ENCODE results near the gene NMBR. TPM values are rescaled to one million over a fixed set of nuclear protein-coding genes. Genes with fewer than 3 reads are reported as not detected.

NMBR gene
- total and polyA plus RNA-seq, 2 donors (not counting 1 experiment from before 2014, with no cell fraction given): 0.09 TPM; not detected in 1

DNA sequence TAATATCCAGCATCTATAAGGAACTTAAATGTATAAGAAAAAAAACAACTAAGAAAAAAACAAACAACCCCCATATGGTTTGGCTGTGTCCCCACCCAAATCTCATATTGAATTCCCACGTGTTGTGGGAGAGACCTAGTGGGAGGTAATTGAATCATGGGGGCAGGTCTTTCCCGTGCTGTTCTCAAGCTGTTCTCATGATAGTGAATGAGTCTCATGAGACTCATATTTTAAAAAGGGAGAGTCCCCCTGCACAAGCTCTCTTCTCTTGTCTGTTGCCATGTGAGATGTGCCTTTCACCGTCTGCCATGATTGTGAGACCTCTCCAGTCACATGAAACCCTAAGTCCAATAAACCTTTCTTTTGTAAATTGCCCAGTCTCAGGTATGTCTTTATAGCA lies 119.8 kb downstream of the NMBR start:
- Histone ChIP-seq H4K20me1 (ENCODE audit: control insufficient read depth, insufficient read depth, low read length, poor library complexity, severe bottlenecking) (no peaks in the 10 kb centered on the region), H3K9me3 (ENCODE audit: control extremely low read depth in 1 of 3, control insufficient read depth in 2 of 3, insufficient read depth in 1 of 3, low read length in 2 of 3) (peaks cover 0 to 3% (median 0%) of the 10 kb centered on the region in 3 donors), H3K79me2 (ENCODE audit: control insufficient read depth, insufficient read depth, low read length) (no peaks in the 10 kb centered on the region), H3K4me2 (replicated peaks; ENCODE audit: low read depth, low read length, poor library complexity, severe bottlenecking) (no peak overlapping the region), H2AFZ (ENCODE audit: insufficient read depth, low read depth, low read length, poor library complexity, severe bottlenecking) (no peak overlapping the region), H3K4me3 (ENCODE audit: control extremely low read depth in 1 of 5, extremely low read depth in 1 of 5, insufficient read depth in 1 of 5, low read depth in 2 of 5, low read length in 4 of 5) (no peak overlapping the region), H3K4me1 (ENCODE audit: control insufficient read depth in 2 of 2, insufficient read depth in 2 of 2, low read length in 2 of 2) (no peaks in the 10 kb centered on the region), H3K27ac (ENCODE audit: low read length in 2 of 2) (no peak overlapping the region), H3K9ac (ENCODE audit: low read length) (no peak overlapping the region), H3K36me3 (replicated peaks in 1 of 2; ENCODE audit: control extremely low read depth in 1 of 2, control insufficient read depth in 1 of 2, extremely low read depth in 1 of 2, insufficient read depth in 2 of 2, low read length in 1 of 2) (no peaks in the 10 kb centered on the region), H3K27me3 (replicated peaks in 1 of 4; ENCODE audit: control extremely low read depth in 1 of 4, control insufficient read depth in 3 of 4, insufficient read depth in 4 of 4, low read length in 3 of 4) (no peaks in the 10 kb centered on the region)
- no CpG with 5 or more reads among the region's 3 CpGs for WGBS (ENCODE audit: insufficient coverage)
- H3K27ac Mint-ChIP-seq: no peak overlapping the region
- ATAC-seq (ENCODE audit: low read depth) (no peak), DNase-seq (no peak)
- intact Hi-C loops (cut with micrococcal nuclease): no loop called here
- ChIA-PET POLR2A (no interaction called here), CTCF (no interaction called here)
- H3K27me3 Mint-ChIP-seq: no peaks in the 10 kb centered on the region
- H3K4me3 Mint-ChIP-seq: no peak overlapping the region
- H3K4me1 Mint-ChIP-seq: no peaks in the 10 kb centered on the region
- peaks cover 10% of the 10 kb centered on the region for H3K9me3 Mint-ChIP-seq (ENCODE audit: insufficient read depth)
- TF ChIP-seq, protein P1, sequence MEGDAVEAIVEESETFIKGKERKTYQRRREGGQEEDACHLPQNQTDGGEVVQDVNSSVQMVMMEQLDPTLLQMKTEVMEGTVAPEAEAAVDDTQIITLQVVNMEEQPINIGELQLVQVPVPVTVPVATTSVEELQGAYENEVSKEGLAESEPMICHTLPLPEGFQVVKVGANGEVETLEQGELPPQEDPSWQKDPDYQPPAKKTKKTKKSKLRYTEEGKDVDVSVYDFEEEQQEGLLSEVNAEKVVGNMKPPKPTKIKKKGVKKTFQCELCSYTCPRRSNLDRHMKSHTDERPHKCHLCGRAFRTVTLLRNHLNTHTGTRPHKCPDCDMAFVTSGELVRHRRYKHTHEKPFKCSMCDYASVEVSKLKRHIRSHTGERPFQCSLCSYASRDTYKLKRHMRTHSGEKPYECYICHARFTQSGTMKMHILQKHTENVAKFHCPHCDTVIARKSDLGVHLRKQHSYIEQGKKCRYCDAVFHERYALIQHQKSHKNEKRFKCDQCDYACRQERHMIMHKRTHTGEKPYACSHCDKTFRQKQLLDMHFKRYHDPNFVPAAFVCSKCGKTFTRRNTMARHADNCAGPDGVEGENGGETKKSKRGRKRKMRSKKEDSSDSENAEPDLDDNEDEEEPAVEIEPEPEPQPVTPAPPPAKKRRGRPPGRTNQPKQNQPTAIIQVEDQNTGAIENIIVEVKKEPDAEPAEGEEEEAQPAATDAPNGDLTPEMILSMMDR (IDR thresholded peaks at IDR 0.05): no peak
- no peak for TF ChIP-seq EZH2 (IDR thresholded peaks at IDR 0.05; ENCODE audit: borderline replicate concordance, insufficient read depth, low read depth, low read length, poor library complexity, severe bottlenecking)

DNA sequence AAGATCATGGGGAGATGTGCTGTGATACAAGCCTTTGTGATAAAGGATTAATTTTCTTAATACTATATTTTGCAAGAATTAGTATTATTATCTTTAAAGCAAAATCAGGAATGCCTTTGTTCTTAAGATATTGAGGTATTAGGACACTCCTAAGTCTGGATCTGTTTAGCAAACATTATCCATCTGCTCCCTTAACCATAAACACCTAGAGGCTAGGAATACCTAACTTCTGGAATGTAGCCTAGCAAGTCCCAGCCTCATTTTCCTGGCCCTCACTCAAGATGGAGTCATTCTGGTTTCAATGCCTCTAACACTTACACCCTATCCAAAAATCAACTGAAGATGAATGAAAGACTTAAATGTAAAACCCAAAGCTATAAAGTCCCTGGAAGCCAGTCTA lies 120.5 kb downstream of the NMBR start:
- H3K4me2 ChIP-seq (replicated peaks; ENCODE audit: low read depth, low read length, poor library complexity, severe bottlenecking): no peak overlapping the region
- intact Hi-C loops (cut with micrococcal nuclease): no loop called here
- ChIA-PET CTCF (no interaction called here), POLR2A (no interaction called here)
- H3K4me1 Mint-ChIP-seq: no peaks in the 10 kb centered on the region
- H3K4me3 Mint-ChIP-seq: no peak overlapping the region
- no peak for TF ChIP-seq EZH2 (IDR thresholded peaks at IDR 0.05; ENCODE audit: borderline replicate concordance, insufficient read depth, low read depth, low read length, poor library complexity, severe bottlenecking)
- TF ChIP-seq, protein P1 (IDR thresholded peaks at IDR 0.05): no peak
- H3K9ac ChIP-seq (ENCODE audit: low read length): no peak overlapping the region
- no peaks in the 10 kb centered on the region for H4K20me1 ChIP-seq (ENCODE audit: control insufficient read depth, insufficient read depth, low read length, poor library complexity, severe bottlenecking)
- H3K4me1 ChIP-seq (ENCODE audit: control insufficient read depth in 2 of 2, insufficient read depth in 2 of 2, low read length in 2 of 2): no peaks in the 10 kb centered on the region
- no peak overlapping the region for H3K4me3 ChIP-seq (ENCODE audit: control extremely low read depth in 1 of 5, extremely low read depth in 1 of 5, insufficient read depth in 1 of 5, low read depth in 2 of 5, low read length in 4 of 5)
- H3K9me3 Mint-ChIP-seq (ENCODE audit: insufficient read depth): peaks cover 10% of the 10 kb centered on the region
- no peak for ATAC-seq (ENCODE audit: low read depth)
- H3K27me3 ChIP-seq (replicated peaks in 1 of 4; ENCODE audit: control extremely low read depth in 1 of 4, control insufficient read depth in 3 of 4, insufficient read depth in 4 of 4, low read length in 3 of 4): no peaks in the 10 kb centered on the region
- H3K9me3 ChIP-seq (ENCODE audit: control extremely low read depth in 1 of 3, control insufficient read depth in 2 of 3, insufficient read depth in 1 of 3, low read length in 2 of 3): no peaks in the 10 kb centered on the region
- H3K27ac Mint-ChIP-seq: no peak overlapping the region
- DNase-seq: no peak
- H3K27ac ChIP-seq (ENCODE audit: low read length in 2 of 2): no peak overlapping the region
- no peaks in the 10 kb centered on the region for H3K27me3 Mint-ChIP-seq
- no peaks in the 10 kb centered on the region for H3K79me2 ChIP-seq (ENCODE audit: control insufficient read depth, insufficient read depth, low read length)
- H2AFZ ChIP-seq (ENCODE audit: insufficient read depth, low read depth, low read length, poor library complexity, severe bottlenecking): no peak overlapping the region
- H3K36me3 ChIP-seq (replicated peaks in 1 of 2; ENCODE audit: control extremely low read depth in 1 of 2, control insufficient read depth in 1 of 2, extremely low read depth in 1 of 2, insufficient read depth in 2 of 2, low read length in 1 of 2): no peaks in the 10 kb centered on the region

Other genes with a start within 250 kb of the NMBR start
- not detected in 2 replicates for gene GJE1, start 14.2 kb downstream of the NMBR start, total RNA-seq
- not detected in 2 replicates for gene GJE1, start 14.2 kb downstream of the NMBR start, polyA plus RNA-seq
- 26.2 and 27.9 TPM in 2 replicates for gene VTA1, start 141 bp upstream of the NMBR start, total RNA-seq
- 16.3 and 19.8 TPM in 2 replicates for gene VTA1, start 141 bp upstream of the NMBR start, polyA plus RNA-seq
- gene ADGRG6, start 154.9 kb upstream of the NMBR start, total RNA-seq: not detected in 2 replicates
- 0.03 TPM in 1 of 2 replicates, not detected in the other for gene ADGRG6, start 154.9 kb upstream of the NMBR start, polyA plus RNA-seq